ENCODE results near the gene IL11RA. TPM values are rescaled to one million over a fixed set of nuclear protein-coding genes. Genes with fewer than 3 reads are reported as not detected.
A peak's percentile ranks its signal among the peaks of the same experiment; 100 is the strongest.

The IL11RA gene
- total RNA-seq, 1 donor from 2014 or later, result 4.7 TPM

DNA sequence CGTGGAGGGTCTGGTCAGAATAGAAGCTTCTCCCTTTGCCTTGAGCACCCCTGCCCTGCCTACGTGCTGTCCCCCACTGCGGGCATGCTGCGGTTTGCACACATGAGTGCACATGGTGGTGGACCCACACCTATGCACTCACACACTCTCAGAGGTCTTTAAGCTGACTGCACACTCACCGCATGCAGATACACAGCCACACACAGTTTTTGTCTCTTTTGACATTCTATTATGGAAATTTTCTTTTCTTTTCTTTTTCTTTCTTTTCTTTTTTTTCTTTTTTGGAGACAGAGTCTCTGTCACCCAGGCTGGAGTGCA, 22.5 kb upstream of the IL11RA start:
- no peak for DNase-seq (ENCODE audit: low read depth)
- no peak overlapping the region for H3K4me3 ChIP-seq (ENCODE audit: low read depth, low read length)
- TF ChIP-seq CTCF (conservative IDR thresholded peaks at IDR 0.05; ENCODE audit: low read depth, low read length), result no peak

DNA sequence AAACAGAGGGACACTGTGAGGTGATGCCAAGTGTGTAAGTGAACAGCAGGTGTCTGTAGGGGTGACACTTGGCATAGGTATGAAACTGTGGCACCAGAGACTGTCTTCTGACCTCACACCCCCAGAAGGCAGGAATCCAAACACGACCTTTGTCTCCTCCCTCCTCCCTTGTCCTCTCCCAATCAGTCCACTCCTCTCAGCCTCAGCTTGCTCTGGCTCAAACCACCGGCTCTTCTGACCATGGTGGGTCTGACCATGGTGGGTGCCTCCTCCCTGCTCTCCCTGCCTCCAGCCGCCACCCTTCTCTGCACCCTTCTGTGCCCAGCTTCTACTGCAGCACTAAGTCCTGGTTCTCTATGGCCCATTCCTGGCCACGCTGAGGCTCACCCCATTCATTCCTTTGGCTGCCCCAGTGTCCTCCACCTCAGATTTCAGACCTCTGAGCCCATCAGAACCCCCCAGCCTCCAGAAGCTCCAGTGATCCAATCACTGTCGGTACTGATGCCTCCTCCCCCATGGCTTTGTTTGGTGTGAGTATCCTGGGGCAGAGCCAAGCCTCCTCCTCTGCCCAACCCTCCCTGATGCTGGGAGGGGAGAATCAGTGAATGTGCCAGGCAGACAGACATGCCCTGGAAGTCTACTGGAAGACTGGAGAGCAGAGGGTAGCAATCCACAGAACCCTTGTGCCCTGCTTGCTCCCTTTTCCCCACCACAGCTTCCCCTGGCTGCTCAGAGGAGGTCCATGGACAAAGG, 21.4 kb upstream of the IL11RA start:
- no peak for TF ChIP-seq CTCF (conservative IDR thresholded peaks at IDR 0.05; ENCODE audit: low read depth, low read length)
- no peak for DNase-seq (ENCODE audit: low read depth)
- no peak overlapping the region for H3K4me3 ChIP-seq (ENCODE audit: low read depth, low read length)

- H3K4me3 ChIP-seq (ENCODE audit: low read depth, low read length), result no peak overlapping the region
- TF ChIP-seq CTCF (conservative IDR thresholded peaks at IDR 0.05; ENCODE audit: low read depth, low read length), result no peak
- no peak for DNase-seq (ENCODE audit: low read depth)
These were observed 18.8 kb upstream of the IL11RA start for GRCh38 chr9:34633166-34633565.

- no peak overlapping the region for H3K4me3 ChIP-seq (ENCODE audit: low read depth, low read length)
- peak; percentile 87 for TF ChIP-seq CTCF (conservative IDR thresholded peaks at IDR 0.05; ENCODE audit: low read depth, low read length)
- DNase-seq (ENCODE audit: low read depth), result no peak
These were observed 18.0 kb upstream of the IL11RA start for GRCh38 chr9:34633851-34634550.

GRCh38 chr9:34634551-34635248, 17.3 kb upstream of the IL11RA start:
- no peak overlapping the region for H3K4me3 ChIP-seq (ENCODE audit: low read depth, low read length)
- DNase-seq (ENCODE audit: low read depth), result no peak
- no peak for TF ChIP-seq CTCF (conservative IDR thresholded peaks at IDR 0.05; ENCODE audit: low read depth, low read length)

DNA sequence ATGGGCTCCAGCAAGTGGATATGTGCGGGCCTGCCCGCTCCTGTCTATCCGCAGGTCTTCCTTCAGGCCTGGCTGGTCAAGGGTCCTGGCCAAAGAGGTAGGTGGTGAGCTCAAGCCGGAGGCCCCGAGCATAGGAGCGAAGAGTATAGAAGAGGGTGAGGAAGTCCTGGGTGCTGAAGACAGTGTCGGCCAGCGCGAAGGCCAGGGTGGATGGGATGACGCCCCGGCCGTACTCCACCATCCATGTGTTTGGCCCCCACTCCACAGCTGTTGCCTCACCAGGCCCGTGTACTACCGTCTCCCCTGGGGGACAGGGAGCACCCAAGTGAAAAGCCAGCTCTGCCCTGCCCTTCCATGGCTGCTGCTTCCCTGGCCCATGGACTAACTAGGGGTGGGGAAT, 16.4 kb upstream of the IL11RA start:
- H3K4me3 ChIP-seq (ENCODE audit: low read depth, low read length), result no peak overlapping the region
- DNase-seq (ENCODE audit: low read depth), result no peak
- TF ChIP-seq CTCF (conservative IDR thresholded peaks at IDR 0.05; ENCODE audit: low read depth, low read length), result no peak
